ENCODE data around the gene NSMF. TPM values are rescaled to one million over a fixed set of nuclear protein-coding genes. Genes with fewer than 3 reads are reported as not detected.

NSMF gene
- total RNA-seq, 1 donor from 2014 or later = 23.9 TPM

- ATAC-seq (no peak), DNase-seq (peak; percentile 61)
These were observed 29.2 kb upstream of the NSMF start for GRCh38 chr9:137488327-137488653.

GRCh38 chr9:137487454-137488326 is 28.6 kb upstream of the NSMF start:
- Histone ChIP-seq H3K27ac (no peak overlapping the region), H3K4me3 (no peak overlapping the region), H3K36me3 (no peaks in the 10 kb centered on the region), H3K4me1 (no peaks in the 10 kb centered on the region), H3K27me3 (no peaks in the 10 kb centered on the region), H3K9me3 (no peaks in the 10 kb centered on the region)
- ATAC-seq (no peak), DNase-seq (peak; percentile 57)
- intact Hi-C loops (cut with DNase I) = no loop called here
- TF ChIP-seq CTCF (IDR thresholded peaks at IDR 0.05) = no peak

More at GRCh38 chr9:137488327-137488653, 29.2 kb upstream of the NSMF start:
- no peak overlapping the region for H3K27ac ChIP-seq
- no peak overlapping the region for H3K4me3 ChIP-seq
- no peaks in the 10 kb centered on the region for H3K27me3 ChIP-seq
- H3K9me3 ChIP-seq = no peaks in the 10 kb centered on the region
- TF ChIP-seq CTCF (IDR thresholded peaks at IDR 0.05) = no peak
- no peaks in the 10 kb centered on the region for H3K36me3 ChIP-seq
- H3K4me1 ChIP-seq = no peaks in the 10 kb centered on the region
- intact Hi-C loops (cut with DNase I) = no loop called here

- intact Hi-C loops (cut with DNase I) = no loop called here
- DNase-seq = peak; percentile 56
These were observed 27.7 kb upstream of the NSMF start for GRCh38 chr9:137486545-137487453.

GRCh38 chr9:137486141-137486490 is 27.0 kb upstream of the NSMF start:
- no peaks in the 10 kb centered on the region for H3K36me3 ChIP-seq
- ATAC-seq (no peak), DNase-seq (no peak)

More at GRCh38 chr9:137486545-137487453, 27.7 kb upstream of the NSMF start:
- Histone ChIP-seq H3K27ac (no peak overlapping the region), H3K27me3 (no peaks in the 10 kb centered on the region), H3K9me3 (no peaks in the 10 kb centered on the region), H3K4me3 (no peak overlapping the region), H3K36me3 (no peaks in the 10 kb centered on the region), H3K4me1 (no peaks in the 10 kb centered on the region)
- TF ChIP-seq CTCF (IDR thresholded peaks at IDR 0.05) = no peak
- ATAC-seq = no peak

More at GRCh38 chr9:137486141-137486490, 27.0 kb upstream of the NSMF start:
- Histone ChIP-seq H3K27ac (no peak overlapping the region), H3K9me3 (no peaks in the 10 kb centered on the region), H3K27me3 (no peaks in the 10 kb centered on the region), H3K4me3 (no peak overlapping the region), H3K4me1 (no peaks in the 10 kb centered on the region)
- intact Hi-C loops (cut with DNase I) = no loop called here
- TF ChIP-seq CTCF (IDR thresholded peaks at IDR 0.05) = no peak

All from upper lobe of right lung (tissue), 1 donor.